ENCODE measurements around the gene ALPP.

ALPP gene

DNA sequence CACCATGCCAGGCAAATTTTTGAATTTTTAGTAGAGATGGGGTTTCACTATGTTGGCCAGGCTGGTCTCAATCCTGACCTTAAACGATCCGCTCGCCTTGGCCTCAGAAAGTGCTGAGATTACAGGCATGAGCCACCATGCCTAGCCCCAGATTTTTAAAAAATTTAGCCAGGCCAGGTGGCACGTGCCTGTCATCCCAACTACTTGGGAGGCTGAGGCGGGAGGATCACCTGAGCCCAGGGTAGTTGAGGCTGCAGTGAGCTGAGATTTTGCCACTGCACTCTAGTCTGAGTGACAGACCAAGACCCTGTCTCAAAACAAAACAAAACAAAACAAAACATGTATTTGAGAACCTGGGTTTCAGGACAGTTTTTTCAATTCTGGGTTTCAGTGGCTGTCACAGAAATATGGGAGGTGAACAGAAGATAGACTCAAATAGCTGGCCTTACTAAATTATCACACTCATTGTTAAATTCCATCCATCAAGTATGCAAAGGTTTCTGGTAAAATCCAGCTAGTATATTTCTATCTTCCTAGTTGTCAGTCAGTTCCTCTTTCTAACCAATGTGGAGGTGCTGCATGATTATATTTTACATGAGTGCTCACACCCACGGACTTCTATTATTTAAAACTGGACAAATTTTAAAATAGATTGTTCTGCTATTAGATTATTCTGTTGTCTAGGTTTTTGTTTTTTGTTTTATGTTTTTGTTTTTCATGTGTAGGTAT lies 33.5 kb downstream of the ALPP start:
- peaks cover 16% of the 10 kb centered on the region for H3K27me3 Mint-ChIP-seq (ENCODE audit: low read depth)
- H3K27ac Mint-ChIP-seq, result no peak overlapping the region
- no peaks in the 10 kb centered on the region for H3K9me3 Mint-ChIP-seq
- peaks cover 4% of the 10 kb centered on the region for H3K4me1 Mint-ChIP-seq (ENCODE audit: low read depth)
- no peak overlapping the region for H3K4me3 Mint-ChIP-seq
- no peaks in the 10 kb centered on the region for H3K36me3 Mint-ChIP-seq (ENCODE audit: low read depth)

DNA sequence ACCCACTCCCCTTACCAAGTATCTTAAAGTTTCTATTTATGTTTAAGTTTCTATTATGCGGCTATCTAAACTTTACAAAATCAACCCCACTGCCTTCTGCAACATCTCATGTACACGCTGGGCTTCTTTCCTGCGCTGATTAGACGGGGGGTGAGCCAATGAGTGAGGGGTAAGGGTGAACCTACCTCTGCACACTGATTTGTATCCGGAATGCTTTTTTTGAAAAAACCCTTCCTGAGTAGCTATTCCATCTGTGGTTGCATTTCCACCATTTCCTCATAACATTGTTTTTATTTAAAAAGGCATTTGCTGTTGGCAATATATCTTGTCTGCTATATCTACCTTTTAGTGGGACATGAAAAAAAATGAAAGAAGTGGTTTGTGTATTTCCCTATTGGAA lies 34.4 kb downstream of the ALPP start:
- H3K36me3 Mint-ChIP-seq (ENCODE audit: low read depth), result no peaks in the 10 kb centered on the region
- H3K9me3 Mint-ChIP-seq, result no peaks in the 10 kb centered on the region
- no peak overlapping the region for H3K4me3 Mint-ChIP-seq
- H3K27me3 Mint-ChIP-seq (ENCODE audit: low read depth), result peaks cover 20% of the 10 kb centered on the region
- peaks cover 4% of the 10 kb centered on the region for H3K4me1 Mint-ChIP-seq (ENCODE audit: low read depth)
- H3K27ac Mint-ChIP-seq, result no peak overlapping the region

DNA sequence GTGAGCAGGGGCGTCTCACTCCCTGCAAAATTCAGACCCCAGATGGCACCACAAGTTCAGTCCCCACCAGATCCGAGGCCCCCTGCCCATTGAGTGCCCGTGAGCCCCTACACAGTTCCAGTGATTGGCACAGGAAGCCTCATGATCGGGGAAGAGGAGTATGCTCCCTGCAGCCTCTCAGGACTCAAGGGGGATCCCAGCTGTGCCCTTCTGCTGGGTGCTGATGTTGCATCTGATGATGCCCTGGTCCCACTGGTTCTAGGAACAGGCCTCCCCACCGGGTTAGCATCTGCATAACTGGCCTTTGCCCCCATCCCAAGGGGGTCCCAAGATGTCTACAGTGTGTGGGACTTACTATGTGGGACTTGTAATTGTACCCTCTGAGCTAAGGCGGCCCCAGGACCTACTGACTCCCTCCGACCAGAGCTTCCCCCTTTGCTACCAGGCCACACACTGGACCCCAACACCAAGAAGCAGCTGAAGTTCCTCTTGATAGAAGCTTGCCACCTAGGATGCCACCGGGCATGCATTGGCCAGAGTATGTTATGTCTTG lies 36.7 kb downstream of the ALPP start:
- peaks cover 36% of the 10 kb centered on the region for H3K27me3 Mint-ChIP-seq (ENCODE audit: low read depth)

DNA sequence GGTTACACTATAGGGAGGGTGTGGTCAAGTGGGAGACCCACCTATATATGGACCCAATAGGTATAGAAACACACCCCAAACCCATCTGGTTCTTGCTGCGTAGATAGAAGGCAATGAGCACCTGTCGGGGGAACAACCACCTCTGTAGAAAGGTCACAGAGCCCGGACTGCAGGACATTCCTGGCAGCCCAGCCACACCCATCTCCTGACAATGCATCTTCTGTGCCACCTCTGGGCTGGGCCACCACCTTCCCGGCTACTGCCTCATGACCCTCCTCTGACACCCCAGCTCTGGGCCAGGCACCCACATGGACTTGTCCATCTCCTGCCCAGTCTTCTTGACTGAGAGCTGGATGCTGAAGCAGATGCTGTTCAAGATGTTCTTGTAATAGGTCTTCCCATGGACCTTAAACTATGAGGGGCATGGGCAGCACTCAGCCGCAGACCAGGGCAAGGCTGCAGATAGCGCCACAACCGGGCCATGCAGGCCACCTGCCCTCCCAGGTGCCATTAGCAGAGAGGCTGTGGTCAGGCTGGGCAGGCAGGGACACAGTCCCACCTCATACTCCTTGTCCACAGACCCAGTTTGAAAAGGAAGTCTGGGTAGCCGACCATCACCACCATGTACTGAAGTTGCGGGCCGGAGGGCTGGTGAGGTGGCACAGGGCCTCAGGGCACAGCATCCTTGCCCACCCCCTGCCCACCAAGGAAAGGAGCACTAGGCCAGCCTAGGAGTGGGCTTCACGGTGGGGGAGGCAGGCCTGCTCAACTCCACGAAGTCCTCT lies 37.4 kb downstream of the ALPP start:
- no peak overlapping the region for H3K27ac Mint-ChIP-seq
- H3K27me3 Mint-ChIP-seq (ENCODE audit: low read depth), result peaks cover 40% of the 10 kb centered on the region
- H3K4me3 Mint-ChIP-seq, result no peak overlapping the region

More for the DNA sequence above, 36.7 kb downstream of the ALPP start:
- H3K9me3 Mint-ChIP-seq, result no peaks in the 10 kb centered on the region
- H3K4me3 Mint-ChIP-seq, result no peak overlapping the region
- no peaks in the 10 kb centered on the region for H3K36me3 Mint-ChIP-seq (ENCODE audit: low read depth)
- peaks cover 6% of the 10 kb centered on the region for H3K4me1 Mint-ChIP-seq (ENCODE audit: low read depth)
- no peak overlapping the region for H3K27ac Mint-ChIP-seq

DNA sequence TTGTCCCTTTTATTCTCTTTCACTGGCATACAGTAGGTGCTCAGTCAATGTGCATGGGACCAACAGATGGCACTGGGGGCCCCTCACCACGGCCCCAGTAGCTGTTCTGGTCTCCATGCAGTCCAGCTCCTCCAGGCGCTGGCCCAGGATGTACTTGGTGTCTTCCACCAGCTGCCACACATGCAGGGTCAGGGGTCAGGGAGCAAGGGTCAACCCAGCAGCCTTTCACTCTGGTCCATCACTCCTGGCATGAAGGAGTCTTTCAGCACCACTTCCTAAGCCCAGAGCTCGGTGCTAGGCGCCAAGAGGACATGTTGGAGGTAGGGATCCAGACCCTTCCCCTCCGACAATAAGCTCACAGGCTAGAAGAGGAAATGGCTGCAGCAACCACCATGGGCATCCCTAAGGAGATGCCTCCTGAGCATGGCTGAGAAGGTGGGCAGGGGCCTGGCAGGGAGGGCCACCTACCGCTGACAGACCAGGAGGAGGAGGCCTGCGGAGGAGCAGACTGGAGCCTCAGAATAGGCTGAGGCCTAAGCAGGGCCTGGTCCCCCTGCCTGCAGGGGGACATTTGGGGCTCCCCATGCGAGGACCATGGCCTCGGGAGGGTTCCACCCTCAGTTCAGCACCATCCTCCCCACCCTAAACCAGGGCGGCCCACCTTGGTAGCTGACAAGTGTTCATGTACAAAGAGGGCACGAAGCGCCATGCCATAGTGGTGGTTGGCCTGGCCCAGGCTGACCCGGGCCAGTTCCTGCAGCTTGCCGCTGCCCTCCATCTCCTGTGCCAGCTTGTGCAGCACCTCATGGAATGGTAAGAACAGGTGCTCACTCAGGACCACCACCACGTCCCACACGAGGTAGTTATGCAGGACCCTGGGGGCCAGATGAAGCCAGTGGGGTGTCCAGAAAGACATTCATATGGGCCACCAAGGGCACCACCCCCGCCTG lies 38.2 kb downstream of the ALPP start:
- peaks cover 49% of the 10 kb centered on the region for H3K27me3 Mint-ChIP-seq (ENCODE audit: low read depth)
- H3K27ac Mint-ChIP-seq, result no peak overlapping the region
- peaks cover 6% of the 10 kb centered on the region for H3K4me1 Mint-ChIP-seq (ENCODE audit: low read depth)
- no peaks in the 10 kb centered on the region for H3K36me3 Mint-ChIP-seq (ENCODE audit: low read depth)
- no peak overlapping the region for H3K4me3 Mint-ChIP-seq
- H3K9me3 Mint-ChIP-seq, result no peaks in the 10 kb centered on the region

More for the DNA sequence above, 37.4 kb downstream of the ALPP start:
- Mint-ChIP-seq H3K36me3 (ENCODE audit: low read depth) (no peaks in the 10 kb centered on the region), H3K4me1 (ENCODE audit: low read depth) (peaks cover 6% of the 10 kb centered on the region), H3K9me3 (no peaks in the 10 kb centered on the region)

DNA sequence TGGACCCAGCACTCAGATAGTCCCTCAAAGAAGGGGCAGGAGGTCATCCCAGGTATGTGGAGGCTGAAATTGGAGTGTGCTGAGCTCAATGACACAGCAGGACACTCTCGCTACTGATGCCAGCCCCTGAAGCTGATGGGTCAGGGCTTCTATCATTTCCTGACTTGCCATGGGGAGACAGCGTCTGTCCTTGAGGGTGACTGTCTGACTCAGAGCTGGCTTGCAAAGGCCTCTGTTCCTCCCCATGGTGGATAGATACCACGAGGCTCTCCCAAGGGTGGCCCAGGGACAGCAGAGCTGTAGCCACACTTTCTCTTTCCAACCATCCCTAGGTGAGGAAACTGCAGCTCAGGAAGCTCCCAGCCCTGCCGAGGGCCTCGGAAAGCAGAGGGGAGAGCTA lies 38.9 kb downstream of the ALPP start:
- peaks cover 6% of the 10 kb centered on the region for H3K4me1 Mint-ChIP-seq (ENCODE audit: low read depth)
- peaks cover under 1% of the 10 kb centered on the region for H3K9me3 Mint-ChIP-seq
- no peaks in the 10 kb centered on the region for H3K36me3 Mint-ChIP-seq (ENCODE audit: low read depth)
- H3K27me3 Mint-ChIP-seq (ENCODE audit: low read depth), result peaks cover 53% of the 10 kb centered on the region
- no peak overlapping the region for H3K4me3 Mint-ChIP-seq
- H3K27ac Mint-ChIP-seq, result no peak overlapping the region

DNA sequence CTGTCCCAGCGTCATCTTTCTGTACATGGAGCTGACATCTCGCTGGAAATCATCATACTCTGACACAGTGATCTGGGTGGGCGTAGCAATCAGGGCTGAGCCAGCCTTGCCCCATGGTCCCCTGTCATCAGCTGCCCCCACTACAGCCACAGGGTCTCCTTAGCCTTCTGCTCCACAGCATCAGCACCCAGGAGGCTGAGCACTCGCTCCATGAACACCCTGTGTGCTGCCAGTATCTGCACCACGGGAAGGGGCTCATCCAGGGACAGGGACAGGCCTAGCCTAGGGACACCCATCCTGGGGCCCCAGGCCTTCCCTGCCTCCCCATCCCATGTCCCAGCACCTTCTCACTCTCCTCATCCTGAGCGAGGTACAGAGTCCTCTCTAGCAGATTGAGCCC lies 39.5 kb downstream of the ALPP start:
- Mint-ChIP-seq H3K36me3 (ENCODE audit: low read depth) (peaks cover 2% of the 10 kb centered on the region), H3K27ac (no peak overlapping the region), H3K4me3 (peak overlapping the region; percentile 40), H3K27me3 (ENCODE audit: low read depth) (peaks cover 53% of the 10 kb centered on the region), H3K4me1 (ENCODE audit: low read depth) (peaks cover 5% of the 10 kb centered on the region), H3K9me3 (peaks cover 5% of the 10 kb centered on the region)

DNA sequence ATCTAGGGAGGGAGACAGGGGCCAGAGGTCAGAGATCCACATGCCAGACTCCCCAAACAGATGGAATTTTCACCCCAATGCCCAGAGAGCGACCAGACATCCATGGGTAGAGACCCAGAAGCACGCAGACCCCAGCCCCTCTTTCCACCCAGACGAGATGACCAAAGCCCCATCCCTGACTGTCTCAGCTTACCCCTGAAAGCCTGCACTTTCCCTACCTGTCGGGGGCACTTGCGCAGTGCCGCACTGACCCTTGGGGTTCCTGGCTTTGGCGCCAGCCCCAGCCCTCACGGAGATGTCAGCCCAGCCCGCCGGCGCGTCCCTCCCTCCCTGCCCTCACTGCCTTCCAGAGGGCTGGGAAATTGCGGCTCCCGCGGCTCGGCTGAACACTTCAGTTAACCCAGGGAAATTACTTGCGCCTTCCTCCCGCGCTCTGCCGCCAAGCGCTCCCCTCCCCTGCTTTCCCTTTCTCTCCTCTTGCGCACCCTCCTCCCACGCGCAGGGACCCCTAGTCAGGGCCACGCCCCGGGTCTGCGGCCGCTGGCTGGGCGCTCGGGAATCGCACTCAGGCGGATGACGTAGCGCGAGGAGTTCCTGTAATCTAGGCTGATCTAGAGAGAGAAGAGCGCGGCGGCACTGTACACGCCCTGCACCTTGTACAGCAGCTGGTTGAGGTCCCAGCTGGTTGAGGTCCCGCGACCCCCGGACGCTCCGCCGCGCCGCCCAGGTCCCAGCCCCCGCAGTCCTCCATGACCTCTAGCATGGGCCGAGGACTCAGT lies 40.1 kb downstream of the ALPP start:
- Mint-ChIP-seq H3K4me1 (ENCODE audit: low read depth) (peaks cover 1% of the 10 kb centered on the region), H3K4me3 (peak overlapping the region; percentile 40), H3K9me3 (peaks cover 5% of the 10 kb centered on the region), H3K27me3 (ENCODE audit: low read depth) (peaks cover 53% of the 10 kb centered on the region), H3K36me3 (ENCODE audit: low read depth) (peaks cover 2% of the 10 kb centered on the region), H3K27ac (no peak overlapping the region)

DNA sequence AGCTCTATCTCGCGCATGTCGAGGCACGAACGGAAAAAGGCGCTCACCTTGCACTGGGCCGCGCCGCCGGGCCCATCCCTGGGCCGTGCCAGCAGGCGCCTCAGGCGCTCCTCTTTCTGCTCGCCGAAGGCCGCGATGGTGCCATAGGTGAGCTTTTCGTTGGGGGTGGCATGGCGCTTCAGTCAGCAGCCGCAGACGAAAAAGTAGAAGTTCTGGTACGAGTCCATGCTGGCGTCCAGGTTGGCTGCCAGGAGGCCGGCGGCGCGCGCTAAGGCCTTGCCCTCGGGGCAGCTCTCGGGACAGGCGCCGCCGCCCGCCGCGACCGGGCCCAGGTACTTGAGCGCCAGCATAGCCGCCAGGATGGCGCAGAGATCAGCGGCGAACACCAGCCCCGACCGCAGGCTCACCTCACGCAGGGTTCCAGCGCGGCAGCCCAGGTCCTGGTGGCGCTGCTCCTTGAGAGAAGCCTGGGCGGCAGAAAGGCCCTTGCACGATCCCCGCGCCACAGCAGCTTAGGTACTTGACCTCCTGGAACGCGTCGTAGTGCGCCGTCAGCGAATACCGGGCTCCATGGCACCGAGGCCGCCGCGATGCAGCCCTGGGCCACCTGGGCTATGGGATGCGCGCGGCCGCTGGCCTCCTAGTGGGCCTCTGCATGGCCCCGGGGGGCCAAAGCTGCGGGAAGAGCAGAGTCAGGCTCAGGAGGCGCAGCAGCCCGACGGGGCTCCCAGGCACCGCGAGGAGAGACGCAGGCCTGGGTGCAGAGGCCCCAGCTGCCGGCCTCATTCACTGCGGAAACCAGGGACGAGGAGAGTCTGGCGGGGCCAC lies 40.9 kb downstream of the ALPP start:
- Mint-ChIP-seq H3K27ac (no peak overlapping the region), H3K9me3 (peaks cover 5% of the 10 kb centered on the region), H3K4me3 (peak overlapping the region; percentile 4), H3K4me1 (ENCODE audit: low read depth) (peaks cover 1% of the 10 kb centered on the region), H3K36me3 (ENCODE audit: low read depth) (peaks cover 2% of the 10 kb centered on the region), H3K27me3 (ENCODE audit: low read depth) (peaks cover 60% of the 10 kb centered on the region)

DNA sequence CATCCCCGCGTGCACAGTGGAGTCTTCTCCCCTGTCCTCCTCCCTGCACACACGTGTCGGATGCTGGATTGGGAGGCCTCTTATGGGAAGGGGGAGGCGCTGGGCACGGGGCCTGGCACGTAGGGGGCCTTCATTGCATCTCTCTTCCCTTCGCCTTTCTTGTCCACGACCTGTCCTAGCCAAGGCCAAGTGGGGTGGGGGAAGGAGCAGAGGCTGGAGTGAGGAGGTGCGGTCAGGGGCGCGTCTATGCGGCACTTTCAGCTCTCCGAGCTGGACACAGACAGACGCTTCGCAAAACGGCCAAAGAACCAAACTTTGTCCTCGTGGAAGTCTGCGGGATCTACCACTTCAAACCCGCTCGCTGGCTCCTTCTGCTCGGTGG lies 41.5 kb downstream of the ALPP start:
- Mint-ChIP-seq H3K4me1 (ENCODE audit: low read depth) (peaks cover 1% of the 10 kb centered on the region), H3K27me3 (ENCODE audit: low read depth) (peaks cover 62% of the 10 kb centered on the region), H3K9me3 (peaks cover 5% of the 10 kb centered on the region), H3K36me3 (ENCODE audit: low read depth) (peaks cover 2% of the 10 kb centered on the region), H3K27ac (no peak overlapping the region), H3K4me3 (no peak overlapping the region)

DNA sequence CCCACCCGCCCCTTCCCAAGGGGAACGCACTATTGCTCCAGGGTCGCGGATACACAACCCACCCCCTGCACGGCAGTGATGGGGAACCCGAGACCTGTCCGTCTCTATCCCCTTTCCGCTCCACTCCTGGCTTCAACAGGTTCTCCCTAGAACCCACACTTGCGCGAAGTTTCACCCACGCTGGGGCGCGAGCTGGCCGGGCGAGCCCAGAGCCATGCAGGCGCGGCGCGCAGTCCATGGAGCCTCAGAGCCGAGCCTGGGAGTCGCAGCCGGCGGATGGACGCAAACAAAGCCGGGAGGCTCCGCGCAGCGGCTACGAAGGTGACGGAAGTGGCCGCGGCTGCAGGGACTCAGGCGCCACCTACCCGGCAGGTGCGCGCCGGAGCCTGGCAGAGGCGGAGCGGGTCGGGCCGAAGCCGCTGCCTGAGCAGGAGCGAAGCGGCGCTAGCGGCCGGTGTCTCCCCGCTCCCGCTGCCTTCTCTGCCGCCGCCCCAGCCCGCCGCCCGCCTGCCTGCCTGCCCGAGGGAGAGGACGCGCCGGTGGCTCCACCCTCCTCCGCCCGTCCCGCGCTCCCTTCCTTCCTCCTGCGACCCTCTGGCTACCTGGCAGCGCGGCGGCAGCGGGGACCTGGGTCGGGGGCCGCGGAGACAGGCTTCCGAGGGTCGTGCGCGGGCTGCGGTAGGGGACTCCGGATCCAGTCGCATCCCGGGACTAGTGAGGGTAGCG lies 42.1 kb downstream of the ALPP start:
- peaks cover 5% of the 10 kb centered on the region for H3K9me3 Mint-ChIP-seq
- H3K27me3 Mint-ChIP-seq (ENCODE audit: low read depth), result peaks cover 68% of the 10 kb centered on the region
- no peak overlapping the region for H3K27ac Mint-ChIP-seq
- peaks cover 1% of the 10 kb centered on the region for H3K4me1 Mint-ChIP-seq (ENCODE audit: low read depth)
- H3K36me3 Mint-ChIP-seq (ENCODE audit: low read depth), result peaks cover 2% of the 10 kb centered on the region
- H3K4me3 Mint-ChIP-seq, result no peak overlapping the region

DNA sequence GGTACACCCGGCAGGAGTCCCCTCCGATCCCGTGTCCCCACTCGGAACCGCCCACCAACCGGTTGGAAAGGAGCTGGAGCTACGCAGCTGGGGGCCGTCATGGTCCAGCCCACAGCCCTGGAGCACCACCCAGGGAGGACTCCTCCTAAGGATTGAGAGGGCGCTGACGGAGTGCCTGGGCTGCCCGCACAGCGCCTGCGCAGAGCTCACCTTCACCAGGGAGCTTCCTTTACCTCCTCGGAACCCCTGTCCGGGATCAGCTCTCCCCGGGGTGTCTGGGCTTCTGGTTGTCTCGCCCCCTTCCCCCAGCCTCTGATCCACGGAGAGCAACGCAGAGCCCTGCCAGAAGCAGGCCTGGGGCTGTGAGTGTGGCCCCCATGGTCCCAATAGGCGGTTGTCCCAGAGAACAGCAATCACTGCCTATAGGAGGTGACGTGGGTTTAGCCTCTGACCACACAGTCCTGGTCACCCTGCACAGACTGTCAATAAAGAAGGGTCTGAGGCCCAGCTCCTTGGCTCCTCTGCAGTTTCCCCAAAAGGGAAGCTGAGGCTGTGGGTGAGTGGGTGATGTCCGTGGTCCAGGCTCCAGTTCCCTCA lies 42.7 kb downstream of the ALPP start:
- Mint-ChIP-seq H3K4me1 (ENCODE audit: low read depth) (peaks cover 1% of the 10 kb centered on the region), H3K4me3 (no peak overlapping the region), H3K27me3 (ENCODE audit: low read depth) (peaks cover 72% of the 10 kb centered on the region), H3K36me3 (ENCODE audit: low read depth) (peaks cover 2% of the 10 kb centered on the region), H3K27ac (no peak overlapping the region), H3K9me3 (peaks cover 5% of the 10 kb centered on the region)

All from T-helper 1 cell treated with Interleukin-12 subunit alpha and Interleukin-12 subunit beta and Interleukin-4 antibody, amounts not matched to agents 30 μg/mL and 1 μg/mL, for 36 hours (primary cell).